ENCODE data around the gene LZTR1. TPM values are rescaled to one million over a fixed set of nuclear protein-coding genes. Genes with fewer than 3 reads are reported as not detected.

The LZTR1 gene
- total and polyA plus RNA-seq, 2 of the 4 experiments (the other 2 are of a cell fraction), result 22.8 to 41.3 TPM

DNA sequence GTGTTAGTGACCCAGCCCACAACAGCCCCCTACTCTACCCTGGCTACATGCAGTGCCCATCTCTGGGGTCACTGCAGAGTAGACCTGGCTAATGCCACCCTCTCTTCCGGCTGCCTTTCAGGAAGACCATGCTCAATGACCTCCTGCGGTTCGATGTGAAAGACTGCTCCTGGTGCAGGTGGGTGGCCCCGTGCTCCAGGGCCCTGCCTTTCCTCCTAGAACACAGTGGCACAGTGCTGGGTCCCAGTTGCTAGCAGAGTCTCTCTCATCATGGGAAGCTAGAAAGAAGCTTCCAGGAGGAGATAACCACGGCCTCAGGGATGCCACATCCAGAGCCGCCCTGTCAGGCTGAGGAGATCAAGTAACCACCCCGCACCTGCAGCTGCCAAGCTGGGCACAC lies 3.6 kb downstream of the LZTR1 start:
- Histone ChIP-seq H3K18ac (ENCODE audit: low read depth, low read length) (no peak overlapping the region), H3K9ac (ENCODE audit: low read depth, low read length) (no peak overlapping the region), H2BK120ac (ENCODE audit: low read depth, low read length) (no peak overlapping the region), H4K5ac (ENCODE audit: low read depth, low read length) (no peak overlapping the region), H2BK15ac (ENCODE audit: low read depth, low read length) (no peak overlapping the region), H2AK9ac (replicated peaks; ENCODE audit: low read depth, low read length, poor library complexity) (no peak overlapping the region), H2AFZ (replicated peaks; ENCODE audit: low read length, poor library complexity) (no peak overlapping the region), H3K36me3 (ENCODE audit: control insufficient read depth, insufficient read depth, low read length) (peaks cover 36% of the 10 kb centered on the region), H2BK5ac (ENCODE audit: low read depth, low read length, poor library complexity, severe bottlenecking) (no peak overlapping the region), H4K91ac (ENCODE audit: insufficient read depth, low read depth, low read length) (no peak overlapping the region), H3K56ac (ENCODE audit: extremely low read depth, insufficient read depth, low read length) (no peak overlapping the region), H3K4me3 (ENCODE audit: insufficient read depth, low read depth, low read length) (no peak overlapping the region), H3K14ac (replicated peaks; ENCODE audit: low read depth, low read length) (no peak overlapping the region), H3K9me3 (ENCODE audit: control insufficient read depth, insufficient read depth, low read length) (no peaks in the 10 kb centered on the region), H3K27me3 (ENCODE audit: control insufficient read depth, insufficient read depth, low read length) (no peaks in the 10 kb centered on the region), H3K4me2 (ENCODE audit: low read depth, low read length) (no peak overlapping the region), H3K79me1 (ENCODE audit: low read depth in 1 of 2, low read length in 2 of 2) (peaks cover 25 to 48% of the 10 kb centered on the region in 2 experiments), H3K9me1 (ENCODE audit: insufficient read depth, low read length) (peaks cover 16% of the 10 kb centered on the region), H2BK20ac (ENCODE audit: low read depth, low read length) (no peak overlapping the region), H3K27ac (ENCODE audit: insufficient read depth, low read length) (no peak overlapping the region), H3K23ac (ENCODE audit: low read depth, low read length) (no peak overlapping the region), H2AK5ac (ENCODE audit: low read depth, low read length) (no peak overlapping the region), H3K4me1 (ENCODE audit: control insufficient read depth, insufficient read depth, low read length) (peaks cover 11% of the 10 kb centered on the region), H4K8ac (ENCODE audit: low read depth in 2 of 2, low read length in 2 of 2) (no peak overlapping the region), H4K20me1 (ENCODE audit: insufficient read depth, low read length) (no peaks in the 10 kb centered on the region), H3K4ac (ENCODE audit: low read depth, low read length) (no peak overlapping the region)
- no TSS peak for BruUV-seq (replicated peaks)
- TF ChIP-seq, protein P1, sequence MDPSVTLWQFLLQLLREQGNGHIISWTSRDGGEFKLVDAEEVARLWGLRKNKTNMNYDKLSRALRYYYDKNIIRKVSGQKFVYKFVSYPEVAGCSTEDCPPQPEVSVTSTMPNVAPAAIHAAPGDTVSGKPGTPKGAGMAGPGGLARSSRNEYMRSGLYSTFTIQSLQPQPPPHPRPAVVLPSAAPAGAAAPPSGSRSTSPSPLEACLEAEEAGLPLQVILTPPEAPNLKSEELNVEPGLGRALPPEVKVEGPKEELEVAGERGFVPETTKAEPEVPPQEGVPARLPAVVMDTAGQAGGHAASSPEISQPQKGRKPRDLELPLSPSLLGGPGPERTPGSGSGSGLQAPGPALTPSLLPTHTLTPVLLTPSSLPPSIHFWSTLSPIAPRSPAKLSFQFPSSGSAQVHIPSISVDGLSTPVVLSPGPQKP (IDR thresholded peaks at IDR 0.05; ENCODE audit: borderline replicate concordance, low read depth, low read length), result no peak
- TF ChIP-seq MXI1 (IDR thresholded peaks at IDR 0.05; ENCODE audit: borderline replicate concordance, low read depth, low read length) (no peak), MAFK (IDR thresholded peaks at IDR 0.05; ENCODE audit: low read depth, low read length) (no peak)
- POLR2A ChIA-PET (ENCODE audit: unreplicated experiment), result no interaction called here
- in situ Hi-C loops (cut with MboI; ENCODE audit: low sequenced_read_pairs) (no loop called here), dilution Hi-C loops (cut with HindIII; ENCODE audit: low sequenced_read_pairs, unreplicated experiment) (no loop called here), intact Hi-C loops (cut with micrococcal nuclease) (no loop called here)
- WGBS, 2 experiments (ENCODE audit: extremely low coverage in 2 of 2, insufficient read length in 1 of 2), result 98% methylated on average over 5 of the region's 7 CpGs; no CpG with 5 or more reads in 1 of the 2 experiments
- no peak for DNase-seq
- CTCF ChIA-PET, result no interaction called here
- ATAC-seq (ENCODE audit: low read depth), result no peak
